BJ (cell line): ENCODE data around the gene RPS8. TPM values are rescaled to one million over a fixed set of nuclear protein-coding genes. Genes with fewer than 3 reads are reported as not detected.
A peak's percentile ranks its signal among the peaks of the same experiment; 100 is the strongest.

Experiments
- CTCF ChIA-PET: fragments of 350-600 bp; formaldehyde crosslinking; extraction: SDS; loops from one replicate; lab custom pipeline; 2021; ENCODE audit warnings: antibody characterized with exemption, inconsistent platforms; lab: Yijun Ruan, JAX
- POLR2A ChIA-PET: fragments of 300-600 bp; sonication (Branson Sonifier 250); formaldehyde crosslinking; extraction: SDS; loops from one replicate; lab custom pipeline; 2021; ENCODE audit warnings: antibody characterized with exemption; lab: Charles Lee
- DNase-seq: peaks from one replicate; pipeline ENCODE4 v3.0.0-alpha.2; 2011; ENCODE audit warnings: low read depth
- H3K27me3 ChIP-seq: 2 replicates; pipeline ENCODE4 v1.6.0; 2011; ENCODE audit warnings: low read length; ENCODE audit not compliant: control insufficient read depth, insufficient read depth
- H3K36me3 ChIP-seq: 2 replicates; pipeline ENCODE4 v1.5.1; 2011; ENCODE audit warnings: low read length; ENCODE audit not compliant: control insufficient read depth, insufficient read depth
- H3K4me3 ChIP-seq: 2 replicates; pipeline ENCODE4 v1.5.1; 2011; ENCODE audit warnings: low read depth, mild to moderate bottlenecking, control low read depth, low read length
- CTCF ChIP-seq: IDR thresholded peaks from 2 replicates; pipeline ENCODE4 v1.5.1; 2011; ENCODE audit warnings: low read depth, mild to moderate bottlenecking, control low read depth, inconsistent platforms, low read length, moderate library complexity; ENCODE audit not compliant: insufficient read depth
- polyA plus RNA-seq: library from polyadenylated mRNA; depleted of rRNA; stranded (reverse); fragments of >200 nt; gene quantifications from 2 replicates; pipeline ENCODE4 v1.2.3, GENCODE V29; 2011; rRNA removed
- small RNA-seq: library from RNA; depleted of rRNA; stranded (forward); fragments of <200 nt; gene quantifications from one replicate; pipeline ENCODE3, GENCODE V24; 2012; ENCODE audit warnings: low replicate concordance, low read depth; ENCODE audit not compliant: insufficient read length

The RPS8 gene
- polyA plus RNA-seq, 1 experiment = 3,306 TPM

GRCh38 chr1:44826375-44827196 lies 51.2 kb downstream of the RPS8 start:
- ChIA-PET POLR2A (interaction anchor here (0.7 kb wide), 1 partner anchor 82 kb away, joined by 4 read pairs; no protein-coding TSS in a partner anchor), CTCF (interaction anchor here (0.6 to 3.4 kb wide), 4 partner anchors 9 to 192 kb away, joined by 3 to 19 read pairs (median 4); partner anchors contain the start of gene PLK3)
- Histone ChIP-seq H3K36me3 (no peaks in the 10 kb centered on the region), H3K4me3 (no peak overlapping the region), H3K27me3 (no peaks in the 10 kb centered on the region)
- TF ChIP-seq CTCF = no peak
- no peak for DNase-seq

DNA sequence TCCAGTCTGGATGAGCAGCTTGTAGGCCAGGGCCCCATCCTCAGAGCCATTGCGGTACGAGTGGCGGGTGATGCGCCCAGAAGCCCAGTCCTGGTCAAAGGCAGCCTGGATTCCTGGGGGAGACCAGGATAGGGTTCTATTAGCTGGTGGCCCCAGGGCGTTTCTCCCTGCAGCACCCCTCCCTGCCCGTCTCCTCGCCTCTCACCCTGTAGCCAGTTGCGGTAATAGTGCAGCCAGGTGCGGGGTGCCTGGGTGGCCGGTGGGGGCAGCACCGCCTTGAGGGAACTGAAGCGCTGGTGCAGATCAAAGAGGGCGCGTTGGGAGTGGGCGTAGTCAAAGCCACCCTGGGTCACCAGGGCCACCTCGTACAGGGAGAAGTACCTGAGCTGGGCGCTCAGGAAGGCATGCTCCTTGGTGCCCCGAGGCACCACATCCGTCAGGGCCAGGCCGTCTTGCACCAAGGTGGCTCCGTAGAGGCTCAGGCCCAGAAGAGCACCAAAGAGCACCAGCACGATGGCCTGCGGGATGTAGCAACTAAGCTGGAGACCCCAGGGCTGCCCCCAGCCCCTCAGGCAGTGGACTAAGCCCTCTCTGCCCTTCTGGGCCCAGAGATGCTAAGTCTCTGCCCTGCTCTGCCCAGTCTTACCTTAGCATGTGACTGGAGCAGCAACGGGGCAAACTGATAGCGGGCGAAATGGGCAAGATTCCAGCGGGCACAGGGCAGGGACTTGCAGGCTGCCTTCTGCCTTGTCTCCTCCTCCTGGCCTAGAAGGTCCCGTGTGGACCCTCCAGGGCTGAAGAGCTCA lies 52.1 kb downstream of the RPS8 start:
- ChIA-PET POLR2A (interaction anchor here (0.6 to 0.7 kb wide), 2 partner anchors 8 to 82 kb away, joined by 4 read pairs; no protein-coding TSS in a partner anchor), CTCF (interaction anchor here (0.6 to 3.4 kb wide), 4 partner anchors 9 to 191 kb away, joined by 3 to 19 read pairs (median 4); partner anchors contain the start of gene PLK3)
- Histone ChIP-seq H3K4me3 (no peak overlapping the region), H3K36me3 (no peaks in the 10 kb centered on the region), H3K27me3 (no peaks in the 10 kb centered on the region)
- no peak for DNase-seq
- no peak for TF ChIP-seq CTCF

DNA sequence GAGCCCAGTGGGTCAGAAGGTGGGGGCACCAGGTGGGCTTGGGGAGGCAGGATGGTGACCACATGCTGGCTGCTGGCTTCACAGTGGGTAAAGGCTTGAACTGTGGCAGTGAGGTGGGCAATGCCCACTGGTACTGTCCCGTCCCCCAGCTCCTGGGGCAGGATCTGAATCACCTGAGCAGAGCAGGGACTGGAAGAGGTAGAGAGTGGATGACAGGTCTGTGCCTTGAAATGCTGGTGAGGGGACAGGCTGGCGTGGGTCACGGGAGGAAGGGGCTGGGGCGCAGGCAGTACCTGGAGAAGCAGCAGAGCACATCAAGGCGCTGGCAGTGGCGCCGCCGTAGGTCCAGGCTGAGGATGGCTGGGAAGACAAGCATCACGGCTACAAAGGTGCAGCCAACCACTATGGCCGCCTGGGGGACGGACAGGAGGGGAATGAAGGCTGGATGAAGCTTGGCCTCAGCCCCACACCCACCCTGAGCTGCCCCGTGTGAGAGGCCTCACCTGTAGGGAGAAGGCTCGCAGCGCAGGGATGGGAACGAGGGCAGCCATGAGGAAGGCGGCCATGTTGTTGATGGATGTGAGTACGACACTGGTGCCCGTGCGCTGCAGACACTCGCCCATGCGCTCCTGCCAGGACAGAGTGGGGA lies 52.8 kb downstream of the RPS8 start:
- no peak for DNase-seq
- Histone ChIP-seq H3K4me3 (no peak overlapping the region), H3K36me3 (no peaks in the 10 kb centered on the region), H3K27me3 (no peaks in the 10 kb centered on the region)
- POLR2A ChIA-PET = interaction anchor here (0.6 kb wide), 1 partner anchor 9 kb away, joined by 4 read pairs; no protein-coding TSS in a partner anchor
- CTCF ChIA-PET = interaction anchor here (1.7 to 3.4 kb wide), 2 partner anchors 8 to 28 kb away, joined by 4 to 19 read pairs; partner anchors contain the start of gene PLK3
- TF ChIP-seq CTCF = no peak

Small RNA genes lying within 50 kb of the gene (small RNA-seq; reads per million reads assigned to genes)
- gene RNU5D-1 (32.4 reads per million, percentile 87 among the genes with 10 or more reads in this experiment), gene SNORD38A (18,045 reads per million, percentile 99 among the genes with 10 or more reads in this experiment), gene SNORD38B (not detected), gene SNORD46 (3.8 reads per million, percentile 50 among the genes with 10 or more reads in this experiment), gene SNORD55 (not detected)

Other genes with a start within 250 kb of the RPS8 start
- 7.9 and 12.1 TPM in 2 replicates for gene TMEM53, start 101.1 kb upstream of the RPS8 start, polyA plus RNA-seq
- 0.71 and 0.86 TPM in 2 replicates for gene ARMH1, start 100.8 kb upstream of the RPS8 start, polyA plus RNA-seq
- not detected in 2 replicates for gene RNU5D-1, start 44.4 kb upstream of the RPS8 start, polyA plus RNA-seq
- 30.0 and 35.3 TPM in 2 replicates for gene KIF2C, start 35.7 kb upstream of the RPS8 start, polyA plus RNA-seq
- 0.16 and 0.22 TPM in 2 replicates for gene BEST4, start 12.6 kb downstream of the RPS8 start, polyA plus RNA-seq
- 25.9 and 45.9 TPM in 2 replicates for gene PLK3, start 24.8 kb downstream of the RPS8 start, polyA plus RNA-seq
- 0.26 TPM in 1 of 2 replicates, not detected in the other for gene DYNLT4, start 31.8 kb downstream of the RPS8 start, polyA plus RNA-seq
- gene BTBD19, start 33.0 kb downstream of the RPS8 start, polyA plus RNA-seq = 18.0 and 25.7 TPM in 2 replicates
- gene PTCH2, start 67.7 kb downstream of the RPS8 start, polyA plus RNA-seq = 0.12 and 0.17 TPM in 2 replicates
- gene EIF2B3, start 211.1 kb downstream of the RPS8 start, polyA plus RNA-seq = 23.1 and 35.7 TPM in 2 replicates
- 27.7 and 36.7 TPM in 2 replicates for gene HECTD3, start 235.8 kb downstream of the RPS8 start, polyA plus RNA-seq
- 219 and 303 TPM in 2 replicates for gene UROD, start 236.7 kb downstream of the RPS8 start, polyA plus RNA-seq